SH-SY5Y (cell line): ENCODE results near the gene PSPN.

Experiments used
- GATA2 ChIP-seq: IDR thresholded peaks from 2 replicates; pipeline ENCODE4 v1.6.1; 2011; ENCODE audit warnings: mild to moderate bottlenecking, low read depth, low read length
- GATA3 ChIP-seq: IDR thresholded peaks from 2 replicates; pipeline ENCODE4 v1.6.1; 2011; ENCODE audit warnings: low read depth, mild to moderate bottlenecking, low read length, moderate library complexity

The PSPN gene

DNA sequence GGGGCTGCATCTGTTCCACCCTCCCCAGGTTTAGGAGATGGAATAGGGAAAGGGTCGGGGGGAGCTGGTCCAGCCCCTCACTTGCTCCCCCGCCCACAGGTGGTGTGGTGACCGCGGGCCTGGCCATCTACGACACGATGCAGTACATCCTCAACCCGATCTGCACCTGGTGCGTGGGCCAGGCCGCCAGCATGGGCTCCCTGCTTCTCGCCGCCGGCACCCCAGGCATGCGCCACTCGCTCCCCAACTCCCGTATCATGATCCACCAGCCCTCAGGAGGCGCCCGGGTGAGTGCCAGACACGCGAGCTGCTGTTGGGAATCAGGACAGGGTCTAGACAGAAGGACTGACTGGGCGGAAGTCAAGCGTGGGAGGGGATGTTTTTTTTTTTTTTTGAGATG is 11.4 kb downstream of the PSPN start:
- no peak for TF ChIP-seq GATA3
- no peak for TF ChIP-seq GATA2

- no peak for TF ChIP-seq GATA2
- no peak for TF ChIP-seq GATA3
Observed at GRCh38 chr19:6362351-6362801, 13.4 kb downstream of the PSPN start.

GRCh38 chr19:6362027-6362350 is 13.7 kb downstream of the PSPN start:
- no peak for TF ChIP-seq GATA3
- TF ChIP-seq GATA2 = no peak

GRCh38 chr19:6359568-6360341 is 16.0 kb downstream of the PSPN start:
- TF ChIP-seq GATA2 = no peak
- TF ChIP-seq GATA3 = no peak

- TF ChIP-seq GATA2 (no peak), GATA3 (no peak)
Observed at GRCh38 chr19:6358003-6358402, 17.7 kb downstream of the PSPN start.

DNA sequence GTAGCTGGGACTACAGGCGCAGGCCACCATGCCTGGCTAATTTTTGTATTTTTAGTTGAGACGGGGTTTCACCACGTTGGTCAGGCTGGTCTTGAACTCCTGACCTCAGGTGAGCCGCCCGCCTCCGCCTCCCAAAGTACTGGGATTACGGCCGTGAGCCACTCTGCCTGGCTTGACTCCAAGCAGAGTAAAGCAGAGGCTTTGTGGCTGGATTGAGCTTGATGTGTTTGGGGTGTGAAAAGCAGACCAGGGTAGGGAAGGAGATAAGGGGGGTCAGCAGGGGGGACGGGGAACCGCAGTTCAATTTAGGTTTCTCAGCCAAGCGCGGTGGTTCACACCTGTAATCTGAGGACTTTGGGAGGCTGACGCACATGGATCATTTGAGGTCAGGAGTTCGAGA is 18.6 kb downstream of the PSPN start:
- TF ChIP-seq GATA2 (no peak), GATA3 (no peak)

DNA sequence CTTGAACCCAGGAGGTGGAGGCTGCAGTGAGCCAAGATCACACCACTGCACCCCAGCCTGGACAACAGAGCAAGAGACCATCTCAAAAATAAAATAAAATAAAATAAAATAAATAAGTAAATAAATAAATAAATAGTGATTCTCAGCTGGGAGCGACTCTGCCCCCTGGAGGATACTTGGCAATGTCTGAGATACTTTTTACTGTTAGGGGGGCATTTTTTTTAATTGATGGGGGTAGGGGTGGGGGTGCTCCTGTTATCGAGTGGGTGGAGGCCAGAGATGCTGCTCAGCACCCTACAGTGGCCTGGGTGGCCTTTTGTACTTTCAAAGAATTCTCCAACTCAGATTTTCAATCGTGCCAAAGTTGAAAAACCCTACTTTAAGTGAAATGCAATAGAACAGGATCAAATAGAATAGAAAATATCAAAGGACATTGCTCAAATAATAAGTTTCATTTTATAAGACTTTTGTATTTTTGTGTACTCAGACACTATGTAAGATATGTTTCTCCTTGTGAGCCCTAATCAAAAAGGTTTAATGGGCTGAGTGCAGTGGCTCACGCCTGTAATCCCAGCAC is 21.5 kb downstream of the PSPN start:
- TF ChIP-seq GATA3 (no peak), GATA2 (no peak)

DNA sequence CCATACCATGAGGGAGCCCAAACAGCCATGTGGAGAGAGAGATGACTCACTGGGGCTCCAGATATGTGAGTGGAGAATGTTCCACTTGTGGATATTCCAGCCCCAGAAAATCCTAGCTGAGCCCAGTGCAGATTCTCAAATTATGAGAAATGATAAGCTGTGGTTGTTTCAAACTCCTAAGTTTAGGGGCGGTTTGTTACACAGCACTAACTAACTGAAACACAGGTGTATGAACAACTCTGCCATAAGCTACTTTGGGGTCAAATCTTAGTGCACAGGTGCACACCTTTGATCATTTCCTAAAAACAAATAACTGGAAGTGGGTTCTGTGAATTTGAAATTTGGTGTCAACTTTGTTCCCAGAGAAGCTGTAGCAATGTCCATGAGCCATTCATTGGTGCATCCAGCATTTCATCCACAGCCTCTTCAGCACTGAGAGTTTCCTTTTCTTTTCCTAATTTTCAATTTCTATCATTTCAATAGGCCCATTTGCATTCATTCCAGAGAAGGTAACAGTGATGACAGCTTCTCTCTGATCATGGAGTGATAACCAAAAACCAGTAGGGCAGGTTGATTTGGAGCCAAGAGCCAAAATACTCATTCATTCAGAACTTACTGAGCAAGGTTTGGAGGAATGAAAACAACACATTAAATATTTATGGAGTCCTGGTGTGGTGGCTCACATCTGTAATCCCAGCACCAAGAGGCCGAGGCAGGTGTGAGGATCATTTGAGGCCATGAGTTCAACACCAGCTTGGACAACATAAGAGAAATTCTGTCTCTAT is 23.2 kb downstream of the PSPN start:
- no peak for TF ChIP-seq GATA2
- no peak for TF ChIP-seq GATA3

GRCh38 chr19:6350688-6351087 is 25.0 kb downstream of the PSPN start:
- TF ChIP-seq GATA2 (no peak), GATA3 (no peak)

DNA sequence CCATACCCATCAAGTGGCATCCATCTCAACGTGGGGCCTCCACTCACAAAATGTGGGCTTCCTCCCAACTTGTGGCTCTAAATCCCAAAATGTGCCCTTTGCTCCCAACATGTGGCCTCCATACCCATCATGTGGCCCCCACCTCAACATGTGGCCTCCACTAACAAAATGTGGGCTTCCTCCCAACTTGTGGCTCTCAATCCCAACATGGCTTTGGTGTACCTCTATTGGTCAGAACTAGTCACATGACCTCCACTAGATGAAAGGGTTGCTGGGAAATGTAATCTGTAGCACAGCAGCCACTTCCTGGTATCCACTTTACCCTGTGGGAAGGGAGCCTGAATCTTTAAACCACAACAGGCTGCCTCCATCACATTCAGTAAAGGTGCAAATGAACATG is 32.3 kb downstream of the PSPN start:
- no peak for TF ChIP-seq GATA3
- TF ChIP-seq GATA2 = no peak

DNA sequence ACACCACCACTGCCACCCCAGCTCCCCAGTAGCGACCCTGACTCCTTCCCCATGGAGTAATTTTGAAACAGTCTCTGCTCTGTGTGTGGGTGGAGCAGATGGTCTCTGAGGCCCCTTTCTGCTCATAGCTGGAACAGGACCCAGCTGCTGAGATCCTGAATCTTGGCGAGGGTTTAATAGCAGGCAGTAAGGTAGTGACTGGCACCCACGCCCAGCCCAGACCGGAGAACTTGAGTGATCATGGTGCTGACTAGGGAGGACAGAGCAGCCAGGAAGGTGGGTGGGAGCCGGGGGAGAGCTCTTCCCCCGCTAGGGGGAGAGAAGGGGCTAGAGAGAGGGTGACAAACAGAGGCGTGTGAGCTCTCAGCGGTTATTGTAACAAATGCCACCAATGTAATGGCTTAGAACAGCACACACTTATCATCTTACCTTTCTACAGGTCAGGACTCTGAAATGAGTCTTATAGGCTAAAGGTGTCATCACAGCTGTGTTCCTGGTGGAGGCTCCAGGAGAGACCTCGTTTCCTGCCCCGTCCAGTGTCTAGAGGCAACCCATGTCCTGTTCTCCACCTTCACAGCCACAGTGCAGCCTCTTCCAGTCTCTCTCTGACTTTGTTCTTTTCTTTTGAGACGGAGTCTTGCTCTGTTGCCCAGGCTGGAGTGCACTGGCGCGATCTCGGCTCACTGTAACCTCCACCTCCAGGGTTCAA is 35.1 kb downstream of the PSPN start:
- TF ChIP-seq GATA3 (no peak), GATA2 (no peak)

DNA sequence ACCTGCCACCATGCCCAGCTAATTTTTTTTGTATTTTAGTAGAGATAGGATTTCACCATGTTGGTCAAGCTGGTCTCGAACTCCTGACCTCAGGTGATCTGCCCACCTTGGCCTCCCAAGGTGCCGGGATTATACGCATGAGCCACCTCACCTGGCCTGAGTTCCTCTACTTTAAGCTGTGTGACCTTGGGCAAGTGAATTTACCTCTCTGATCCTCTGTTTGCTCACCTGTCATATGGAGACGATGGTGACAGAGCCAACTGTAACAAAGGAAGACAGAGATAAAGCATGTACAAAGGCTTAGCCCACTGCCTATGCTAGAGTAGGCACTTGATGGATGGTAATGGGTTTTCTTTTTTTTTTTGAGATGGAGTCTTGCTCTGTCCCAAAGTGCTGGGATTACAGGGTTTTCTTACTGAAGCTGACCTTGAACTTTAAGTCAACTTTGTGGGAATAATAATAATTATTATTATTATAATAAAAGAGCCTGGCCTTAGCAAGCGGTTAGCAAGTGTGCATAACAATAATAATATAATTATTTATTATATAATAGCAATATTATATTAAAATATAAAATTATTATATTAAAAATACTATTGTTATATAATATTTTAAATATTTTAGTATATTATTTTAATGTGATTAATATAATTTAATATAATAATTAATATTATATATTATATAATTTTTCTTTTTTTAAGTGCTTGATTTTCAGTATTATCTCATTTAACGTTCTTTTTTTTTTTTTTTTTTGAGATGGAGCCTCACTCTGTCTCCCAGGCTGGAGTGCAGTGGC is 41.0 kb downstream of the PSPN start:
- TF ChIP-seq GATA3 (no peak), GATA2 (no peak)

GRCh38 chr19:6333439-6333838 is 42.3 kb downstream of the PSPN start, which contains the start of gene ACER1:
ACER1 (minus strand) TSS chr19:6333612; CDS start chr19:6333551, 61 bp downstream.
- TF ChIP-seq GATA2 = no peak
- no peak for TF ChIP-seq GATA3

DNA sequence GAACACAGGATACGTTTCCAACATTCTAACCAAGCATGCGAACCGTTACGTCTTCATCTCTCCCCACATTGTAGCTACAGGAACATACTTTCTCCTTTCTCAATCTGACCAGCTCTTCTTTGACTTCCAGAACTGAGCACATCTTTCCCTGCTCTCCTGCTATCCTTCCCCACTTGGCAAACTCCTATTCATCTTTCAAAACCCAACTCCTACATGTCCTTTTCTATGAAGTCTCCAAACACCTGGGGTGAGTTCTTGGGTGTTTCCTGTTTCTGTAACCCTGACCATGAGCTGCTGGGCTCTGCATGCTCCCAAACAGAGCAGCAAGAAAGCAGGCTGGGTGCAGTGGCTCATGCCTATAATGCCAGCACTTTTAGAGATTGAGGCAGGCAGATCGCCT is 48.9 kb downstream of the PSPN start:
- TF ChIP-seq GATA2 = no peak
- TF ChIP-seq GATA3 = no peak
